Left ventricle myocardium inferior (tissue), 1 donor: ENCODE data around the gene COL28A1. TPM values are rescaled to one million over a fixed set of nuclear protein-coding genes. Genes with fewer than 3 reads are reported as not detected.

Source experiments
- DNase-seq: peaks from one replicate; pipeline ENCODE4 v3.0.0-alpha.2; 2020
- H3K27ac ChIP-seq: fragments of 200-600 bp; replicated peaks from 2 replicates; pipeline ENCODE4 v1.8.0; 2021
- H3K27me3 ChIP-seq: fragments of 200-600 bp; 2 replicates; pipeline ENCODE4 v1.8.0; 2021; ENCODE audit warnings: low read depth
- H3K36me3 ChIP-seq: fragments of 200-600 bp; 2 replicates; pipeline ENCODE4 v1.8.0; 2021
- H3K4me1 ChIP-seq: fragments of 200-600 bp; 2 replicates; pipeline ENCODE4 v1.8.0; 2021
- H3K4me3 ChIP-seq: fragments of 200-600 bp; 2 replicates; pipeline ENCODE4 v1.8.0; 2021; ENCODE audit warnings: mild to moderate bottlenecking, moderate library complexity
- H3K9me3 ChIP-seq: fragments of 200-600 bp; replicated peaks from 2 replicates; pipeline ENCODE4 v1.8.0; 2021
- intact Hi-C: fragments of 100-400 bp; cut with micrococcal nuclease; formaldehyde crosslinking; loops from one replicate; pipeline ENCODE4 v1.11.0; 2022
- total RNA-seq: library from RNA; stranded (reverse); fragmentation: NEBNext Ultra II Directional; extraction: Animal tissue kit (Norgen Biotek cat#: 25700); gene quantifications from one replicate; pipeline ENCODE4 v1.2.1, GENCODE V29; 2021
- TF ChIP-seq, protein P1 (sequence below): fragments of 200-600 bp; IDR thresholded peaks from 2 replicates; pipeline ENCODE4 v1.8.0; 2021; ENCODE audit warnings: antibody characterized with exemption, mild to moderate bottlenecking, borderline replicate concordance
- donor health status: DM: no; HTN: yes; CAD: no; lungs with severe emphysema.

Gene COL28A1
- total RNA-seq, 1 donor from 2014 or later, result 1.9 TPM

DNA sequence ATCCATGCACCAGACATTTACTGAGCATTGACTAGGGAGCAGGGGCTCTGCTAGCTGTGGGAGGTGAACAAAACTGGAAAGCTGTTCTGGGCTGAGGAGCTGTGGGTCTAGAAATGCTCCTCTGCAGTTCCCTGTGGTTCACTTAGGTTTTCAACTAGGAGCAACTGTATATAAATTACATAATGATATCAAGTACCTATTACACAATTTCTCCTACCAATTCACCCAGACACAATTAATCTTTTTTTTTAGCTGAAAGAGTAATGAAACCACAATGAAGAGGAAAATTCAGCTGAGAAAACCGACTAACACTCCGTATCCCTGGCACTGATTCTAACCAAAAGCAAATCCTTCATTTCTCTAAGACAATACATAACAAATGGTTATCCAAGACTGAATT is 39.4 kb downstream of the COL28A1 start:
- no peak for DNase-seq
- Histone ChIP-seq H3K4me1 (peaks cover 6% of the 10 kb centered on the region), H3K36me3 (no peaks in the 10 kb centered on the region), H3K4me3 (no peak overlapping the region), H3K9me3 (no peaks in the 10 kb centered on the region), H3K27me3 (no peaks in the 10 kb centered on the region), H3K27ac (no peak overlapping the region)
- TF ChIP-seq, protein P1, sequence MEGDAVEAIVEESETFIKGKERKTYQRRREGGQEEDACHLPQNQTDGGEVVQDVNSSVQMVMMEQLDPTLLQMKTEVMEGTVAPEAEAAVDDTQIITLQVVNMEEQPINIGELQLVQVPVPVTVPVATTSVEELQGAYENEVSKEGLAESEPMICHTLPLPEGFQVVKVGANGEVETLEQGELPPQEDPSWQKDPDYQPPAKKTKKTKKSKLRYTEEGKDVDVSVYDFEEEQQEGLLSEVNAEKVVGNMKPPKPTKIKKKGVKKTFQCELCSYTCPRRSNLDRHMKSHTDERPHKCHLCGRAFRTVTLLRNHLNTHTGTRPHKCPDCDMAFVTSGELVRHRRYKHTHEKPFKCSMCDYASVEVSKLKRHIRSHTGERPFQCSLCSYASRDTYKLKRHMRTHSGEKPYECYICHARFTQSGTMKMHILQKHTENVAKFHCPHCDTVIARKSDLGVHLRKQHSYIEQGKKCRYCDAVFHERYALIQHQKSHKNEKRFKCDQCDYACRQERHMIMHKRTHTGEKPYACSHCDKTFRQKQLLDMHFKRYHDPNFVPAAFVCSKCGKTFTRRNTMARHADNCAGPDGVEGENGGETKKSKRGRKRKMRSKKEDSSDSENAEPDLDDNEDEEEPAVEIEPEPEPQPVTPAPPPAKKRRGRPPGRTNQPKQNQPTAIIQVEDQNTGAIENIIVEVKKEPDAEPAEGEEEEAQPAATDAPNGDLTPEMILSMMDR, result no peak
- intact Hi-C loops, result no loop called here

DNA sequence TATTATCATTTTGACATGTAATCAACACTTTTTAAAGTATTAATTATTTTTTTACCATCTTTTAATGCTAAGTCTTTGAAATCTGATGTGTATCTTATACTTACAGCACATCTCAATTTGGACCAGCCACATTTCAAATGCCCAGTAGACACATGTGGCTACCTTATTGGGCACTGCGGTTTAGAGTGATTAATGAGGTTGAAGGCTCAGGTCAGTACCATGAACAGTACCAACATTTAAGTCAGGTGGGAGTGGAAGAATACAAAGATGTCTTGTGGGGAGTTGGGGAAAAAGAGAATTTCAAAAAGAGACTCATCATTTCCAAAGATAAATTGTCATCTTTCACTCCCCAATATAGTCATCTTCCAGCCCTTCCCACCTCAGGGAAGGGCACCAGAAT is 40.5 kb downstream of the COL28A1 start:
- no peaks in the 10 kb centered on the region for H3K27me3 ChIP-seq
- no peaks in the 10 kb centered on the region for H3K36me3 ChIP-seq
- DNase-seq, result no peak
- H3K4me3 ChIP-seq, result no peak overlapping the region
- TF ChIP-seq, protein P1, result no peak
- H3K9me3 ChIP-seq, result no peaks in the 10 kb centered on the region
- intact Hi-C loops, result no loop called here
- peaks cover 6% of the 10 kb centered on the region for H3K4me1 ChIP-seq
- H3K27ac ChIP-seq, result no peak overlapping the region

DNA sequence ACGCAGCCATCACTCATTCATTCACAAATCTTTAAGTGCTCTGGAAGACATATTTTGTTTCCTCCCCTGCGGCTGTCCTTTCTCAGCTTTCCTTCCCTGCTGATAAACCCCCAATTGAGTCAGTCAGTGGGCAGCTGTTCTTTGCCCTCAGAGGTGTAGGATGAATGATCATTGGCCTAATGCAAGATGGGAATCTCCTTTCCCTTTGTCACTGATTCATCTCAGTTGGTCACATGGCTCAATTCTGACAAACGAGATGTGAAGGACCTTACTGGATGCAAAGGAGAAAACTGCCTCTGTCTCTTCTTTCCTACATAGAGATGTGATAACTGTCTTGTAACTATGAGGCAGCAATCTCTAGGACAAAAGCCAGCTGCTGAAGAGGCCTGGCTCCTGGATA is 44.6 kb downstream of the COL28A1 start:
- Histone ChIP-seq H3K27ac (no peak overlapping the region), H3K36me3 (peaks cover 5% of the 10 kb centered on the region), H3K9me3 (peaks cover 24% of the 10 kb centered on the region), H3K27me3 (no peaks in the 10 kb centered on the region), H3K4me1 (no peaks in the 10 kb centered on the region), H3K4me3 (no peak overlapping the region)
- no peak for DNase-seq
- intact Hi-C loops, result no loop called here
- TF ChIP-seq, protein P1, result no peak

DNA sequence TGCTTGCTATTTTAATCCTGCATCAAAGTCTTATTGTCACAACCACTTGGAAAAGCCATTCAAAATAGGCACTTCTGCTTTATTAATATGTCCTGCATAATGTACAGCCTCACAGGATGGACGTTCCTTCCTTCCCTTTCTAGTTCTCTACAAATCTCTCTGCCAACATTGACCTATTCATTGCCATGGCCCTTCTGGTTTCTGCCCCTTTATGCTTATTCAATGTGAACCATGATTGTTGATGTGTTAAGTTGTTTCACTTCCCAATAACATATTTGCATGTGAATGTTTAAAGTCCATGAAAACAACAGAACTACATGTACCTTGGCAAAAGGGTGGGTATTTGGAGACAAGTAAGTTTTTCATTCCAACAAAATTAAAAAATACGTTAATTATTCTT is 45.7 kb downstream of the COL28A1 start:
- TF ChIP-seq, protein P1, result no peak
- Histone ChIP-seq H3K4me3 (no peak overlapping the region), H3K9me3 (peaks cover 30% of the 10 kb centered on the region), H3K36me3 (peaks cover 5% of the 10 kb centered on the region), H3K27ac (no peak overlapping the region), H3K4me1 (no peaks in the 10 kb centered on the region), H3K27me3 (no peaks in the 10 kb centered on the region)
- intact Hi-C loops, result no loop called here
- no peak for DNase-seq

DNA sequence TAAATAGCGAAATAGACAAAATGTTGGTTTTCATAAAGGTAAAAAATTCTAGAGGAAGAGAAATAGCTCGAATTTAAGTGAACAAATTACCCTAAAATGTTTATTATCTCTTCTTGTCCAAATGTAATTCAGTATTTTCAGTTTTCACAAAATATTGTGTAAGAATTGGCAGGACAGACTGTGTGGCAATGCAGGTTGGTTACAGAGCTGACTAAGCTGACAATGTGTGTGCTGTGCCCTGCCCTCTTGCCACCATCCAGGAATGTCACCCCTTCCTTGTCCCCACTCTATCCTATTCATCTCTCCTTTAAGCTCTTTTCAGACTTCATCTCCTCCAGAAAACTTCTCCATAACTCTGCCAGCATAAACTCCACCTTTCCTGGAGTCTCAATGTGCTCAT is 46.1 kb downstream of the COL28A1 start:
- Histone ChIP-seq H3K4me3 (no peak overlapping the region), H3K27ac (no peak overlapping the region), H3K4me1 (no peaks in the 10 kb centered on the region), H3K9me3 (peaks cover 34% of the 10 kb centered on the region), H3K27me3 (no peaks in the 10 kb centered on the region), H3K36me3 (peaks cover 5% of the 10 kb centered on the region)
- intact Hi-C loops, result no loop called here
- DNase-seq, result no peak
- TF ChIP-seq, protein P1, result no peak

DNA sequence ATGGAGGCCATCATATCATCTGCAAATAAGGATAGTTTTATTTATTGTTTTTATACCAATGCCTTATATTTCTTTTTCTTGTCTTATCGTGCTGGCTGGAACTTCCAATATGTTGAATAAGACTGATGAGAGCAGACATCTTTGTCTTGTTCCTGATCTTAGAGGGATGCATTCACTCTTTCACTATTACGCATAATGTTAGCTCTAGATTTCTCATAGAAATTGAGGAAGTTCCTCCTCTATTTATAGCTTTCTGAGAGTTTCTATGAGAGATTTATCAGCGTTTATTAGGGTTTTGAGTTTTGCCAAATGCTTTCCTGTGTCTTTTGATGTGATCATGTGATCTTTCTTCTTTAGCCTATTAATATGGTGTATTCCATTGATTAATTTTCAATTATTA is 49.3 kb downstream of the COL28A1 start:
- intact Hi-C loops, result no loop called here

More for the DNA sequence above, 49.3 kb downstream of the COL28A1 start:
- Histone ChIP-seq H3K27me3 (no peaks in the 10 kb centered on the region), H3K36me3 (peaks cover 5% of the 10 kb centered on the region), H3K27ac (no peak overlapping the region), H3K4me1 (no peaks in the 10 kb centered on the region), H3K4me3 (no peak overlapping the region), H3K9me3 (peaks cover 44% of the 10 kb centered on the region)
- DNase-seq, result no peak
- TF ChIP-seq, protein P1, result no peak
